Lower leg skin (tissue), 3 donors: ENCODE measurements around the gene NRN1L.

Experiments used
- POLR2A ChIP-seq, 2 donors: fragments of 450-650 bp; IDR thresholded peaks; one replicate each; pipeline ENCODE4 v1.6.1; 2016 to 2017; ENCODE audit warnings: antibody characterized with exemption in 2 of 2, mild to moderate bottlenecking in 1 of 2, moderate library complexity in 1 of 2
- TF ChIP-seq, protein P1 (sequence below), 3 donors: fragments of 450-650 bp; IDR thresholded peaks; one replicate each; pipeline ENCODE4 v1.5.1; 2016; ENCODE audit warnings: antibody characterized with exemption in 3 of 3, mild to moderate bottlenecking in 3 of 3, moderate library complexity in 2 of 3

DNA sequence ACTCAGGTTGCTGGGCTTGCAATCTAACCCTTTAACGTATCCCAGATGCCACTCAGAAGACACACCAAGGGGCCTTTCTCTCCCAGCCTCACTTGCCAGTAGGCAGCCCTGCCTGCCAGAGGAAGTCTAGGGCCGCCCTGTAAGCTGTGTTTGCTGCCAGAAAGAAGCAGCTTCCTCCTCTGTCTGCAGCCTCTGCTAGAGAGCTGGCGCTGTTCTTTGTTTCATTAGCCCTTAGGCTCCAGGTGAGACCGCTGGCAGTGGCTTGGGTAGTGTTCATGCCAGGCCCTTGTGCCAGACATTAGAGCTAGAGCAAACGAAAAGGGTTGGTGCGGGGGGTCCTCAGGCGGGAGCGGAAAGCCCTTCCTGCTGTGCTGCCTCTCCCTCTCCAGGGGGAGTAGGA, 38.1 kb downstream of the NRN1L start:
- TF ChIP-seq, protein P1, sequence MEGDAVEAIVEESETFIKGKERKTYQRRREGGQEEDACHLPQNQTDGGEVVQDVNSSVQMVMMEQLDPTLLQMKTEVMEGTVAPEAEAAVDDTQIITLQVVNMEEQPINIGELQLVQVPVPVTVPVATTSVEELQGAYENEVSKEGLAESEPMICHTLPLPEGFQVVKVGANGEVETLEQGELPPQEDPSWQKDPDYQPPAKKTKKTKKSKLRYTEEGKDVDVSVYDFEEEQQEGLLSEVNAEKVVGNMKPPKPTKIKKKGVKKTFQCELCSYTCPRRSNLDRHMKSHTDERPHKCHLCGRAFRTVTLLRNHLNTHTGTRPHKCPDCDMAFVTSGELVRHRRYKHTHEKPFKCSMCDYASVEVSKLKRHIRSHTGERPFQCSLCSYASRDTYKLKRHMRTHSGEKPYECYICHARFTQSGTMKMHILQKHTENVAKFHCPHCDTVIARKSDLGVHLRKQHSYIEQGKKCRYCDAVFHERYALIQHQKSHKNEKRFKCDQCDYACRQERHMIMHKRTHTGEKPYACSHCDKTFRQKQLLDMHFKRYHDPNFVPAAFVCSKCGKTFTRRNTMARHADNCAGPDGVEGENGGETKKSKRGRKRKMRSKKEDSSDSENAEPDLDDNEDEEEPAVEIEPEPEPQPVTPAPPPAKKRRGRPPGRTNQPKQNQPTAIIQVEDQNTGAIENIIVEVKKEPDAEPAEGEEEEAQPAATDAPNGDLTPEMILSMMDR (IDR thresholded peaks at IDR 0.05) = no peak
- no peak for TF ChIP-seq POLR2A (IDR thresholded peaks at IDR 0.05)
